Heart left ventricle (tissue), 13 donors: ENCODE data around the gene SEMA4D.

Experiments used
- CTCF ChIP-seq, 12 donors: fragments of 200-600 bp; sonication (generic) in 4 of 12; IDR thresholded peaks; one replicate each; pipeline versions ENCODE4 v1.5.0 to v1.8.0; 2018 to 2022; ENCODE audit warnings: antibody characterized with exemption in 12 of 12, mild to moderate bottlenecking in 5 of 12
- POLR2A ChIP-seq, 2 donors: fragments of 450-650 bp; IDR thresholded peaks; one replicate each; pipeline ENCODE4 v1.6.1; 2017; ENCODE audit warnings: antibody characterized with exemption in 2 of 2, mild to moderate bottlenecking in 2 of 2, moderate library complexity in 2 of 2
- donor health status: ischemic (EF 13 %, LVEDD 7.1; RV severe dilation, severe dysfunction).
- donor health status: DM: no; HTN: yes; CAD: no.
- donor health status: DM: no; HTN: no; CAD: no.
- donor health status: ischemic (EF 25% LVEDD 6.9; RV normal size, moderate dysfunction).
- donor health status: ischemic (EF 25% LVEDD 5.7; RV mildly dilated, moderate dysfunction).
- donor health status: ischemic (EF 35%, LVEDD 5.7; RV mildly dilated, moderate dysfunction).
- donor health status: nonischemic (EF 11% LVEDD 7.7; RV severe dilation, severe dysfunction).
- donor health status: DM: yes; HTN: yes; CAD: no.
- donor health status: PGD.
- donor health status: ischemic (EF 29% LVEDD 5.4; RV normal size, mild dysfunction).
- donor health status: nonischemic (EF 23%, LVEDD 6.1; RV moderate dilation, normal function).

- no peak for TF ChIP-seq CTCF (IDR thresholded peaks at IDR 0.05)
- no peak for TF ChIP-seq POLR2A (IDR thresholded peaks at IDR 0.05)
Observed at GRCh38 chr9:89532478-89532877, 34.6 kb upstream of the SEMA4D start.
